Ascending aorta (tissue), 2 donors: Measurements from ENCODE around the gene STK32C. TPM values are rescaled to one million over a fixed set of nuclear protein-coding genes. Genes with fewer than 3 reads are reported as not detected.

Source experiments
- DNase-seq, 2 donors: peaks; one replicate each; pipeline ENCODE4 v3.0.0-alpha.2; 2019; ENCODE audit warnings: low spot score in 2 of 2
- H3K27ac ChIP-seq, 2 donors: fragments of 200-600 bp; sonication (generic); one replicate each; pipeline ENCODE4 v1.5.1; 2016 to 2017; ENCODE audit warnings: mild to moderate bottlenecking in 1 of 2
- H3K27me3 ChIP-seq: fragments of 200-600 bp; sonication (generic); one replicate; pipeline ENCODE4 v1.5.1; 2017
- H3K36me3 ChIP-seq, 2 donors: fragments of 200-600 bp; sonication (generic); one replicate each; pipeline ENCODE4 v1.5.1; 2016
- H3K4me1 ChIP-seq, 2 donors: fragments of 200-600 bp; sonication (generic); one replicate each; pipeline ENCODE4 v1.5.1; 2016 to 2017; ENCODE audit warnings: mild to moderate bottlenecking in 1 of 2
- H3K4me3 ChIP-seq, 2 donors: fragments of 200-600 bp; sonication (generic); one replicate each; pipeline ENCODE4 v1.5.1; 2016 to 2017; ENCODE audit warnings: mild to moderate bottlenecking in 1 of 2
- H3K9me3 ChIP-seq, 2 donors: fragments of 200-600 bp; sonication (generic); one replicate each; pipeline ENCODE4 v1.5.1; 2016
- intact Hi-C: fragments of 100-400 bp; cut with DNase I; formaldehyde crosslinking; loops from one replicate; pipeline ENCODE4 v1.15.1; 2023
- total RNA-seq: library from RNA; depleted of rRNA; stranded (reverse); fragments of >200 nt; gene quantifications from one replicate; pipeline ENCODE4 v1.1.0, GENCODE V29; 2016
- TF ChIP-seq, protein P1 (sequence below), 3 experiments: fragments of 200-600 bp in 2 of 3; fragments of 450-650 bp in 1 of 3; sonication (generic) in 2 of 3; IDR thresholded peaks; one replicate each; pipeline ENCODE4 v1.5.1; 2016 to 2019; ENCODE audit warnings: antibody characterized with exemption in 3 of 3, mild to moderate bottlenecking in 1 of 3, moderate library complexity in 1 of 3

STK32C gene
- total RNA-seq, 1 donor from 2014 or later, result 16.2 TPM

DNA sequence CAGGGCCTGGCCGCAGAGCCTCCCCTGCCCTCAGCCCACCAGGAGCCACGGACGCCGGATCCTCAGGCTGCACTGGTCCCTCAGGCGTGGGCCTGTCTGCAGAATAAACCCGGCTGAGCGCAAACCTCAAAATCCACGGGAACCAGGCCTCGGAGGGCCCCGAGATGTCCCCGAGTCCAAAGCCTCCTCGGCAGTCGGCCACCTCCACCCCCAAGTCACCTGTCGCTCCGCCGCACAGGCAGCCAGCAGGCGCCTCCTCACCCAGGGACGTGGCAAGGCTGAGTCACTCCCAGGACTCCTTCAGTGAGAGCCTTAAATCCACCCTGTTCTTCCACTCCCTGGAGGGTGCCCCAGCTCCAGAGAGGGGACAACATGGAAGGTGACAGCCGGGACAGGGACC lies 33.2 kb downstream of the STK32C start:
- no peaks in the 10 kb centered on the region for H3K36me3 ChIP-seq
- no peaks in the 10 kb centered on the region for H3K27me3 ChIP-seq
- no peaks in the 10 kb centered on the region for H3K4me1 ChIP-seq
- TF ChIP-seq, protein P1, sequence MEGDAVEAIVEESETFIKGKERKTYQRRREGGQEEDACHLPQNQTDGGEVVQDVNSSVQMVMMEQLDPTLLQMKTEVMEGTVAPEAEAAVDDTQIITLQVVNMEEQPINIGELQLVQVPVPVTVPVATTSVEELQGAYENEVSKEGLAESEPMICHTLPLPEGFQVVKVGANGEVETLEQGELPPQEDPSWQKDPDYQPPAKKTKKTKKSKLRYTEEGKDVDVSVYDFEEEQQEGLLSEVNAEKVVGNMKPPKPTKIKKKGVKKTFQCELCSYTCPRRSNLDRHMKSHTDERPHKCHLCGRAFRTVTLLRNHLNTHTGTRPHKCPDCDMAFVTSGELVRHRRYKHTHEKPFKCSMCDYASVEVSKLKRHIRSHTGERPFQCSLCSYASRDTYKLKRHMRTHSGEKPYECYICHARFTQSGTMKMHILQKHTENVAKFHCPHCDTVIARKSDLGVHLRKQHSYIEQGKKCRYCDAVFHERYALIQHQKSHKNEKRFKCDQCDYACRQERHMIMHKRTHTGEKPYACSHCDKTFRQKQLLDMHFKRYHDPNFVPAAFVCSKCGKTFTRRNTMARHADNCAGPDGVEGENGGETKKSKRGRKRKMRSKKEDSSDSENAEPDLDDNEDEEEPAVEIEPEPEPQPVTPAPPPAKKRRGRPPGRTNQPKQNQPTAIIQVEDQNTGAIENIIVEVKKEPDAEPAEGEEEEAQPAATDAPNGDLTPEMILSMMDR (IDR thresholded peaks at IDR 0.05), result no peak
- no peak overlapping the region for H3K4me3 ChIP-seq
- H3K27ac ChIP-seq, result no peak overlapping the region
- no peak for DNase-seq
- no peaks in the 10 kb centered on the region for H3K9me3 ChIP-seq
- intact Hi-C loops, result no loop called here

DNA sequence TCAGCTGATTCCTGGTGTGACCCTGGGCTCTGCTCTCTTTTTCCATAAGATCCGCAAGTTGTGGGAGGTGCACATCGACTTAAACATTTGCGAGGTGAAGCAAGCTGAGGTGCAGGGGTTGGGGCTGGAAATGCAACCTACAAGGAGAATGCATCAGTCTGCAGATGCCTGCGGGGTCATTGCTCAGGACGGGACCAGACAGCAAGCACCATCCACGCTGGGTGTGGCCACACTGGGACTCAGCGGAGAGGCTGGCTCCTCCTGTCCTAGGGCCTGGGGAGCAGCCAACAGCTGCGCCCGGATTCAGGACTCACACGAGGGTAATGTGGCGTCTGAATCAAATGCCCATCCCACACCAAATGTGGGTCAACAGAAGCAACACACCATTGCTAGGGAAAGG lies 33.8 kb downstream of the STK32C start:
- Histone ChIP-seq H3K27ac (no peak overlapping the region), H3K36me3 (no peaks in the 10 kb centered on the region), H3K9me3 (no peaks in the 10 kb centered on the region), H3K27me3 (no peaks in the 10 kb centered on the region), H3K4me1 (no peaks in the 10 kb centered on the region), H3K4me3 (no peak overlapping the region)
- TF ChIP-seq, protein P1 (IDR thresholded peaks at IDR 0.05), result no peak
- intact Hi-C loops, result no loop called here
- no peak for DNase-seq

DNA sequence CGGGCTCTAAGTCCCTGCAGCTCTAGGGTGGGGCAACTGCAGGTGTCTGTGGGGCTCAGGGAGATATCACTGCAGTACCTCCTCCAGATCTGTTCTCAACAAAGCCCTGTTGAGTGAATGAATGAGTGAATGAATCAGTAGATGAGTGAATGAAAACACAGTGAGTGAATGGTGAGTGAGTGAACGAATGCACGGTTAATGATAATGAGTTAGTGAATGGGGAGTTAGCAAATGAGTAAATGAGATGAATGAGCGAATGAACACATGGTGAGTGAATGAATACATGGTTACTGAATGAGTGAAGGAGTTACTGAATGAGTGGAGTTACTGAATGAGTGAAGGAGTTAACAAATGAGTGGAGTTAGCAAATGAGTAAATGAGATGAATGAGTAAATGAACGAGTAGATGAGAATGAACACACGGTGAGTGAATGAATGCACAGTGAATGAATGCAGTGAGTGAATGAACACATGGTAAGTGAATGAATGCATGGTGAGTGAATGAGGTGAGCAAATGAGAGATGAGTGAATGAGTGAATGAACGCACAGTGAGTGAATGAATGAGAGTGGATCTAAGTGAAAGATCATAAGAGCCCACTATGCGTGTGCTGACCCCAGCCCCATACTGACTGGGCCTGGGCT lies 34.3 kb downstream of the STK32C start:
- Histone ChIP-seq H3K27ac (no peak overlapping the region), H3K27me3 (no peaks in the 10 kb centered on the region), H3K4me3 (no peak overlapping the region), H3K4me1 (no peaks in the 10 kb centered on the region), H3K36me3 (no peaks in the 10 kb centered on the region), H3K9me3 (no peaks in the 10 kb centered on the region)
- TF ChIP-seq, protein P1 (IDR thresholded peaks at IDR 0.05), result no peak
- no peak for DNase-seq
- intact Hi-C loops, result no loop called here

DNA sequence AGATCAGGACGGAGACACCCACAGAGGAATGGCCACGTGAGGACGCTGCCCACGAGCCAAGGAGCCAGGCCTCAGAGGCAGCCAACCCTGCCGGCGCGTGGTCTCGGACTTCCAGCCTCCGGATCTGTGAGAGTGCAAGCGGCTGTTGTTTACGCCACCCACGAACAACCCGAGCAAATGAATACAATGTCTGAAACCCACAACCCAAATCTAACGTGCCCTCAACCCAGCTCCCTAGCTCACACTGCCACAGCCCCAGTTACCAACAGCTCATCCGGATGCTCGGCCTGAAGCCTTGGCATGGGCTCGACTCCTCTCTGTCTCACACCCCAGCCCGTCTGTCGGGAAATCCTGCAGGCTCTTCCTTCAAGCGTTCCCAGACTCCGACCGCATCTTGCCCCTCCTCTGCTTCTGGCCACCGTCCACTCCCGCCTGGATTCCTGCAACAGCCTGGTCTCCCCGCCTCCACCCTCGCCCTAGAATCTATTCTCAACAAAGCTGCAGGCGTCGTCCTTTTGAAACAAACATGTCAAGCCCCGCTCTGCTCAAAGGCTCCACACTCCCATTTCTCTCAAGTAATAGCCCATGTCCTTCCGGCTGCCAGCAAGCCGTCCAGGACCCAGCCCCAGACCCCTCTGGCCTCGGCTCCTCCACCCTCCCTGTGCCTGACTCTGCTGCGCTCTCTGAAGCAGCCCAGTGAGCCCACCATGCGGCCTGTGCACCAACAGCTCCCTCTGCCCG lies 35.3 kb downstream of the STK32C start:
- Histone ChIP-seq H3K27me3 (no peaks in the 10 kb centered on the region), H3K4me3 (no peak overlapping the region), H3K4me1 (no peaks in the 10 kb centered on the region), H3K27ac (no peak overlapping the region), H3K36me3 (no peaks in the 10 kb centered on the region), H3K9me3 (no peaks in the 10 kb centered on the region)
- DNase-seq, result no peak
- TF ChIP-seq, protein P1 (IDR thresholded peaks at IDR 0.05), result no peak
- intact Hi-C loops, result no loop called here

DNA sequence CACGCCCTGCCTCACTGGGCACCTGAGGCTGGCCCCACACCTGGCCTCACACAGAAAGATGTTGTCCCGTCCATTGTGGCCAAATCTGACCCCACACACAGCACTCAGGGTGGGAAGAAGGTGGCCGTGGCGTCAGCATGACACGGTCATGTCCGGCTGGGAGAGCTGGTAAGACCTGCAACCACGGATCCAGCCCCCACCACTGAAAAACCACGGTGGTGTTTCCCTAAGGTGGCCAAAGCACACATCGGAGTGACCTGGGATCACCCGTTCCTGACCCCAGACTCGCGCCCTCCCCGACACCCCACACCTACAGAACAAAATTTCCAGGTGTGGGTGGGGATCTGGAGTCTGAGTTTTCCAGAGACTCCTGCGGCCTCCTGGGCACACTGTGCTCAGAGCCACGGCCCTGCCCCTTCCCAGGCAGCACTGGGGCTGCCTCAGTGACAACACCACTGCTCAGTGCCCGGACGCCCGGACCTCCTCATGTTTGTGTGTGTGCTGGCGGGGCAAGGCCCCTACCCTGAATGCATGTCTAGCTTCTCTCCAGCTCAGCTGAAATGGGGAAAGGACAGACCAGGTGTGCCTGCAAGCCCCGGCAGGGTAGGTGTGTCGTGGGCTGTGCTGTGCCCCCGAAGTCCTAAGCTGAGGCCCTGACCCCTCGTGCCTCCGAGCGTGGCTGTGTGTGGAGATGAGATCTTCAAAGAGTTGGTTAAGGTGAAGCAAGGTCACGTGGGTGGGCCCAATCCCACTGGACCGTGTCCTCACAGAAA lies 36.1 kb downstream of the STK32C start:
- TF ChIP-seq, protein P1 (IDR thresholded peaks at IDR 0.05), result no peak
- no peaks in the 10 kb centered on the region for H3K4me1 ChIP-seq
- H3K36me3 ChIP-seq, result no peaks in the 10 kb centered on the region
- no peaks in the 10 kb centered on the region for H3K9me3 ChIP-seq
- no peak overlapping the region for H3K27ac ChIP-seq
- no peak for DNase-seq
- intact Hi-C loops, result no loop called here
- H3K27me3 ChIP-seq, result no peaks in the 10 kb centered on the region
- H3K4me3 ChIP-seq, result no peak overlapping the region
